Liver (tissue), 9 donors: ENCODE data around the gene CRHR1. TPM values are rescaled to one million over a fixed set of nuclear protein-coding genes. Genes with fewer than 3 reads are reported as not detected.

Source experiments
- DNase-seq: peaks from one replicate; pipeline ENCODE4 v3.0.0-alpha.2; 2017; ENCODE audit warnings: low spot score
- H3K27ac ChIP-seq, 2 donors: one replicate each; pipeline ENCODE4 v1.7.0; 2013; ENCODE audit warnings: inconsistent platforms in 2 of 2, low read length in 2 of 2, control low read depth in 1 of 2, low read depth in 1 of 2, mild to moderate bottlenecking in 1 of 2
- H3K27me3 ChIP-seq, 4 donors: one replicate each; pipeline versions ENCODE4 v1.6.1 to v1.7.0; 2013; ENCODE audit warnings: low read length in 3 of 4, inconsistent platforms in 1 of 4, mild to moderate bottlenecking in 1 of 4, moderate library complexity in 1 of 4; ENCODE audit not compliant: control insufficient read depth in 4 of 4, insufficient read depth in 4 of 4
- H3K36me3 ChIP-seq, 4 donors: one replicate each; pipeline versions ENCODE4 v1.6.1 to v1.7.0; 2013; ENCODE audit warnings: low read length in 3 of 4, mild to moderate bottlenecking in 3 of 4, low read depth in 1 of 4, moderate library complexity in 1 of 4; ENCODE audit not compliant: control insufficient read depth in 4 of 4, insufficient read depth in 3 of 4
- H3K4me1 ChIP-seq, 4 donors: one replicate each; pipeline versions ENCODE4 v1.6.1 to v1.7.0; 2013; ENCODE audit warnings: low read length in 3 of 4, mild to moderate bottlenecking in 3 of 4, moderate library complexity in 1 of 4; ENCODE audit not compliant: control insufficient read depth in 4 of 4, insufficient read depth in 4 of 4
- H3K4me3 ChIP-seq, 3 donors: one replicate each; pipeline versions ENCODE4 v1.6.1 to v1.7.0; 2013; ENCODE audit warnings: low read length in 3 of 3, control low read depth in 1 of 3, low read depth in 1 of 3, mild to moderate bottlenecking in 1 of 3
- H3K9ac ChIP-seq, 2 donors: one replicate each; pipeline ENCODE4 v1.7.0; 2013; ENCODE audit warnings: low read length in 2 of 2, mild to moderate bottlenecking in 2 of 2, moderate library complexity in 2 of 2, control low read depth in 1 of 2, low read depth in 1 of 2
- H3K9me3 ChIP-seq, 4 donors: one replicate each; pipeline versions ENCODE4 v1.6.1 to v1.7.0; 2013; ENCODE audit warnings: low read length in 3 of 4; ENCODE audit not compliant: control insufficient read depth in 4 of 4
- EGR1 ChIP-seq, 2 donors: IDR thresholded peaks; 2 replicates each; pipeline ENCODE4 v1.6.1; 2016 to 2018; ENCODE audit warnings: antibody characterized with exemption in 2 of 2, low read depth in 2 of 2
- FOXA1 ChIP-seq: IDR thresholded peaks from 2 replicates; pipeline ENCODE4 v1.6.1; 2016; ENCODE audit warnings: antibody characterized with exemption
- FOXA2 ChIP-seq: IDR thresholded peaks from 2 replicates; pipeline ENCODE4 v1.6.1; 2016; ENCODE audit warnings: antibody characterized with exemption
- GABPA ChIP-seq, 2 donors: IDR thresholded peaks in 1 of 2; conservative IDR thresholded peaks in 1 of 2; 2 replicates each; pipeline ENCODE4 v1.6.1; 2016; ENCODE audit warnings: antibody characterized with exemption in 2 of 2, mild to moderate bottlenecking in 1 of 2, moderate library complexity in 1 of 2
- HNF4A ChIP-seq, 2 donors: conservative IDR thresholded peaks; 2 replicates each; pipeline ENCODE4 v1.6.1; 2016; ENCODE audit warnings: antibody characterized with exemption in 2 of 2, mild to moderate bottlenecking in 2 of 2
- HNF4G ChIP-seq: IDR thresholded peaks from 2 replicates; pipeline ENCODE4 v1.6.1; 2016; ENCODE audit warnings: antibody characterized with exemption
- JUND ChIP-seq, 2 donors: IDR thresholded peaks; 2 replicates each; pipeline ENCODE4 v1.6.1; 2016; ENCODE audit warnings: antibody characterized with exemption in 2 of 2
- NR2F2 ChIP-seq: IDR thresholded peaks from 2 replicates; pipeline ENCODE4 v1.6.1; 2016; ENCODE audit warnings: antibody characterized with exemption
- RAD21 ChIP-seq, 2 donors: IDR thresholded peaks; 2 replicates each; pipeline ENCODE4 v1.6.1; 2016; ENCODE audit warnings: antibody characterized with exemption in 2 of 2, mild to moderate bottlenecking in 2 of 2
- RXRA ChIP-seq, 2 donors: IDR thresholded peaks; 2 replicates each; pipeline ENCODE4 v1.6.1; 2017 to 2018; ENCODE audit warnings: antibody characterized with exemption in 2 of 2, mild to moderate bottlenecking in 1 of 2
- SP1 ChIP-seq: IDR thresholded peaks from 2 replicates; pipeline ENCODE4 v1.6.1; 2018; ENCODE audit warnings: antibody characterized with exemption, mild to moderate bottlenecking
- TAF1 ChIP-seq: conservative IDR thresholded peaks from 2 replicates; pipeline ENCODE4 v1.6.1; 2016; ENCODE audit warnings: antibody characterized with exemption, mild to moderate bottlenecking
- YY1 ChIP-seq: IDR thresholded peaks from 2 replicates; pipeline ENCODE4 v1.6.1; 2016; ENCODE audit warnings: antibody characterized with exemption, mild to moderate bottlenecking
- WGBS: extraction: QIAGEN DNeasy Blood & Tissue Kit; methylation state at CpG from one replicate; pipeline ENCODE4 v1.1.7; 2013; 5-methylcytosine and 5-hydroxymethylcytosine counted together
- polyA plus RNA-seq, 2 donors: library from polyadenylated mRNA; stranded (reverse) in 1 of 2; unstranded in 1 of 2; fragments of 200-250 nt in 1 of 2; fragments of >200 nt in 1 of 2; fragmentation: Nextera tagmentation in 1 of 2; extraction: Ambion mirVana in 1 of 2; gene quantifications; one replicate each; pipeline versions ENCODE4 v1.2.1 to v1.2.3, GENCODE V29; 2013 to 2015
- total RNA-seq, 2 donors: library from RNA; depleted of rRNA; stranded (reverse); fragments of >200 nt; gene quantifications; one replicate each; pipeline ENCODE4 v1.2.3, GENCODE V29; 2014
- TF ChIP-seq, protein P1 (sequence below): IDR thresholded peaks from 2 replicates; pipeline ENCODE4 v1.6.1; 2016; ENCODE audit warnings: antibody characterized with exemption
- TF ChIP-seq, protein P2 (sequence below): IDR thresholded peaks from 2 replicates; pipeline ENCODE4 v1.6.1; 2016; ENCODE audit warnings: antibody characterized with exemption
- TF ChIP-seq, protein P3 (sequence below): fragments of 150-350 bp; IDR thresholded peaks from 2 replicates; pipeline ENCODE4 v1.5.1; 2017; ENCODE audit warnings: improper control_type of control experiment, low read depth, low read length; ENCODE audit not compliant: missing input control
- TF ChIP-seq, protein P4 (sequence below): IDR thresholded peaks from 2 replicates; pipeline ENCODE4 v1.6.1; 2016; ENCODE audit warnings: antibody characterized with exemption, mild to moderate bottlenecking
- TF ChIP-seq, protein P5 (sequence below): IDR thresholded peaks from 2 replicates; pipeline ENCODE4 v1.6.1; 2016; ENCODE audit warnings: antibody characterized with exemption
- donor health status: healthy.
- donor health status: healthy.
- donor health status: healthy.
- donor health status: healthy.
- donor health status: healthy.

Gene CRHR1
- total and polyA plus RNA-seq, 4 donors: not detected

DNA sequence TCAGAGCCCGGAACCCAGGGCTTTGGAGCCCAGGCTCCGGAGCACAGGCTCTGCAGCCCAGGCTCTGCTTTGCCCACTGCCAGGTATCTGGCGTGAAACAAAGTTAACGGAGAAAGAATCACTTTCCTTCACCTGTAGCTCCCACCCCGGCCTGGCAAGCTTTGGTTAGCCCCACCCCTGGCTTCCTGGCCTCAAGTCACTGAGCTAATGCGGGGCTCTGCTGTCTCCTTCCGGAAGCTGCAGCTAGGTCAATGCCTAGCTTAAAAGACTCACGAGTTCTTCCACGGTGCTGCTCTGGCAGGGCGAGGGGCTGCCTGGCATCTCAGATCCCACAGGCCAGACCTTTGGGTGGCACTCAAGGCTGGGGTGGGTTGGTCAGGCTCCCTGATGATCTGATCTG is 39.5 kb downstream of the CRHR1 start:
- WGBS: 82% methylated on average over 10 of the region's 10 CpGs
- H3K9ac ChIP-seq: no peak overlapping the region
- no peak overlapping the region for H3K27ac ChIP-seq
- no peak overlapping the region for H3K4me3 ChIP-seq
- DNase-seq: no peak
- H3K9me3 ChIP-seq: no peaks in the 10 kb centered on the region
- no peaks in the 10 kb centered on the region for H3K4me1 ChIP-seq
- TF ChIP-seq, protein P1, sequence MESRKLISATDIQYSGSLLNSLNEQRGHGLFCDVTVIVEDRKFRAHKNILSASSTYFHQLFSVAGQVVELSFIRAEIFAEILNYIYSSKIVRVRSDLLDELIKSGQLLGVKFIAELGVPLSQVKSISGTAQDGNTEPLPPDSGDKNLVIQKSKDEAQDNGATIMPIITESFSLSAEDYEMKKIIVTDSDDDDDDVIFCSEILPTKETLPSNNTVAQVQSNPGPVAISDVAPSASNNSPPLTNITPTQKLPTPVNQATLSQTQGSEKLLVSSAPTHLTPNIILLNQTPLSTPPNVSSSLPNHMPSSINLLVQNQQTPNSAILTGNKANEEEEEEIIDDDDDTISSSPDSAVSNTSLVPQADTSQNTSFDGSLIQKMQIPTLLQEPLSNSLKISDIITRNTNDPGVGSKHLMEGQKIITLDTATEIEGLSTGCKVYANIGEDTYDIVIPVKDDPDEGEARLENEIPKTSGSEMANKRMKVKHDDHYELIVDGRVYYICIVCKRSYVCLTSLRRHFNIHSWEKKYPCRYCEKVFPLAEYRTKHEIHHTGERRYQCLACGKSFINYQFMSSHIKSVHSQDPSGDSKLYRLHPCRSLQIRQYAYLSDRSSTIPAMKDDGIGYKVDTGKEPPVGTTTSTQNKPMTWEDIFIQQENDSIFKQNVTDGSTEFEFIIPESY: no peak
- TF ChIP-seq FOXA1 (no peak), YY1 (no peak), FOXA2 (no peak), GABPA (IDR thresholded peaks at IDR 0.05 in 1 of 2, conservative IDR thresholded peaks at IDR 0.05 in 1 of 2) (no peak), HNF4G (no peak), JUND (IDR thresholded peaks at IDR 0.05) (no peak), NR2F2 (no peak), RXRA (IDR thresholded peaks at IDR 0.05) (no peak), EGR1 (IDR thresholded peaks at IDR 0.05; ENCODE audit: low read depth in 2 of 2) (no peak), RAD21 (IDR thresholded peaks at IDR 0.05) (no peak), HNF4A (conservative IDR thresholded peaks at IDR 0.05) (no peak), SP1 (no peak)
- TF ChIP-seq, protein P2, sequence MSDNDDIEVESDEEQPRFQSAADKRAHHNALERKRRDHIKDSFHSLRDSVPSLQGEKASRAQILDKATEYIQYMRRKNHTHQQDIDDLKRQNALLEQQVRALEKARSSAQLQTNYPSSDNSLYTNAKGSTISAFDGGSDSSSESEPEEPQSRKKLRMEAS: no peak
- TF ChIP-seq, protein P3, sequence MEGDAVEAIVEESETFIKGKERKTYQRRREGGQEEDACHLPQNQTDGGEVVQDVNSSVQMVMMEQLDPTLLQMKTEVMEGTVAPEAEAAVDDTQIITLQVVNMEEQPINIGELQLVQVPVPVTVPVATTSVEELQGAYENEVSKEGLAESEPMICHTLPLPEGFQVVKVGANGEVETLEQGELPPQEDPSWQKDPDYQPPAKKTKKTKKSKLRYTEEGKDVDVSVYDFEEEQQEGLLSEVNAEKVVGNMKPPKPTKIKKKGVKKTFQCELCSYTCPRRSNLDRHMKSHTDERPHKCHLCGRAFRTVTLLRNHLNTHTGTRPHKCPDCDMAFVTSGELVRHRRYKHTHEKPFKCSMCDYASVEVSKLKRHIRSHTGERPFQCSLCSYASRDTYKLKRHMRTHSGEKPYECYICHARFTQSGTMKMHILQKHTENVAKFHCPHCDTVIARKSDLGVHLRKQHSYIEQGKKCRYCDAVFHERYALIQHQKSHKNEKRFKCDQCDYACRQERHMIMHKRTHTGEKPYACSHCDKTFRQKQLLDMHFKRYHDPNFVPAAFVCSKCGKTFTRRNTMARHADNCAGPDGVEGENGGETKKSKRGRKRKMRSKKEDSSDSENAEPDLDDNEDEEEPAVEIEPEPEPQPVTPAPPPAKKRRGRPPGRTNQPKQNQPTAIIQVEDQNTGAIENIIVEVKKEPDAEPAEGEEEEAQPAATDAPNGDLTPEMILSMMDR: no peak
- TF ChIP-seq, protein P4, sequence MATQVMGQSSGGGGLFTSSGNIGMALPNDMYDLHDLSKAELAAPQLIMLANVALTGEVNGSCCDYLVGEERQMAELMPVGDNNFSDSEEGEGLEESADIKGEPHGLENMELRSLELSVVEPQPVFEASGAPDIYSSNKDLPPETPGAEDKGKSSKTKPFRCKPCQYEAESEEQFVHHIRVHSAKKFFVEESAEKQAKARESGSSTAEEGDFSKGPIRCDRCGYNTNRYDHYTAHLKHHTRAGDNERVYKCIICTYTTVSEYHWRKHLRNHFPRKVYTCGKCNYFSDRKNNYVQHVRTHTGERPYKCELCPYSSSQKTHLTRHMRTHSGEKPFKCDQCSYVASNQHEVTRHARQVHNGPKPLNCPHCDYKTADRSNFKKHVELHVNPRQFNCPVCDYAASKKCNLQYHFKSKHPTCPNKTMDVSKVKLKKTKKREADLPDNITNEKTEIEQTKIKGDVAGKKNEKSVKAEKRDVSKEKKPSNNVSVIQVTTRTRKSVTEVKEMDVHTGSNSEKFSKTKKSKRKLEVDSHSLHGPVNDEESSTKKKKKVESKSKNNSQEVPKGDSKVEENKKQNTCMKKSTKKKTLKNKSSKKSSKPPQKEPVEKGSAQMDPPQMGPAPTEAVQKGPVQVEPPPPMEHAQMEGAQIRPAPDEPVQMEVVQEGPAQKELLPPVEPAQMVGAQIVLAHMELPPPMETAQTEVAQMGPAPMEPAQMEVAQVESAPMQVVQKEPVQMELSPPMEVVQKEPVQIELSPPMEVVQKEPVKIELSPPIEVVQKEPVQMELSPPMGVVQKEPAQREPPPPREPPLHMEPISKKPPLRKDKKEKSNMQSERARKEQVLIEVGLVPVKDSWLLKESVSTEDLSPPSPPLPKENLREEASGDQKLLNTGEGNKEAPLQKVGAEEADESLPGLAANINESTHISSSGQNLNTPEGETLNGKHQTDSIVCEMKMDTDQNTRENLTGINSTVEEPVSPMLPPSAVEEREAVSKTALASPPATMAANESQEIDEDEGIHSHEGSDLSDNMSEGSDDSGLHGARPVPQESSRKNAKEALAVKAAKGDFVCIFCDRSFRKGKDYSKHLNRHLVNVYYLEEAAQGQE: no peak
- no peaks in the 10 kb centered on the region for H3K36me3 ChIP-seq
- H3K27me3 ChIP-seq: no peaks in the 10 kb centered on the region

DNA sequence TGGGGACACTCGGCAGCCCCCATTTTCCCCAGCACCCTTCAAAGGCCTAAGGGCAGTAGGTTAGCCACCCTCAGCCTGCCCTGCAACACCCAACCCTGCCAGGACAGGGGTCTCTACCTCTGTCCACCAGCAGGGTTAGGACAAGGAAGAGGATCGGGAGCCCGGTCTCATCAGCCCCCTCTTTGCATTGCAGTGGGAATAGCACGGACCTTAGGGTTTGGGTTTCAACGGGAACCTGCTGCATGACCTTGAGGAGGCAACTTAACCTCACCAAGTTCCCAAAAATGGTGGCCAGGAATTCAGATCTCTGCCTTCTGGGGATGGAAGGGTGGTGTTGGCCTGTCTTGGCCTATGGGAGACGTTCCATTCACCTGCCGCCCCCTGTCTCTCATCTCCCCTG is 40.4 kb downstream of the CRHR1 start:
- no peaks in the 10 kb centered on the region for H3K4me1 ChIP-seq
- no peak for DNase-seq
- no peaks in the 10 kb centered on the region for H3K36me3 ChIP-seq
- H3K27me3 ChIP-seq: no peaks in the 10 kb centered on the region
- no peaks in the 10 kb centered on the region for H3K9me3 ChIP-seq
- no peak overlapping the region for H3K4me3 ChIP-seq
- no peak overlapping the region for H3K9ac ChIP-seq
- H3K27ac ChIP-seq: no peak overlapping the region
- 84% methylated on average over 7 of the region's 7 CpGs for WGBS
- no peak for TF ChIP-seq HNF4A (conservative IDR thresholded peaks at IDR 0.05)
- TF ChIP-seq, protein P5, sequence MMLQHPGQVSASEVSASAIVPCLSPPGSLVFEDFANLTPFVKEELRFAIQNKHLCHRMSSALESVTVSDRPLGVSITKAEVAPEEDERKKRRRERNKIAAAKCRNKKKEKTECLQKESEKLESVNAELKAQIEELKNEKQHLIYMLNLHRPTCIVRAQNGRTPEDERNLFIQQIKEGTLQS: no peak
- TF ChIP-seq, protein P2: no peak
- TF ChIP-seq FOXA2: no peak
- TF ChIP-seq, protein P4: no peak
- no peak for TF ChIP-seq HNF4G
- TF ChIP-seq GABPA (IDR thresholded peaks at IDR 0.05 in 1 of 2, conservative IDR thresholded peaks at IDR 0.05 in 1 of 2): no peak
- TF ChIP-seq NR2F2: no peak
- TF ChIP-seq RAD21 (IDR thresholded peaks at IDR 0.05): no peak
- TF ChIP-seq TAF1: no peak
- no peak for TF ChIP-seq EGR1 (IDR thresholded peaks at IDR 0.05; ENCODE audit: low read depth in 2 of 2)
- no peak for TF ChIP-seq YY1
- no peak for TF ChIP-seq RXRA (IDR thresholded peaks at IDR 0.05)
- TF ChIP-seq, protein P1: no peak
